GM21723 (cell line): ENCODE results near the gene ABITRAM.
"Not testable (repeated sequence)": the region's sequence is repeated elsewhere in the genome, so short reads cannot be mapped to it uniquely, and the experiment has no call there.

Experiments used
- ATAC-seq: cut with Tn5 transposase; IDR thresholded peaks from one replicate; pipeline ENCODE4 v1.9.1; 2021; ENCODE audit warnings: mild to moderate bottlenecking, moderate library complexity; ENCODE audit not compliant: unreplicated experiment

ABITRAM gene

GRCh38 chr9:108934323-108934893 lies at the start of gene ABITRAM:
TSS of gene ABITRAM (plus strand) at chr9:108934400. CDS start at chr9:108934487, 87 bp downstream.
- peak; percentile 83 for ATAC-seq

GRCh38 chr9:108884701-108885100 lies 49.5 kb upstream of the ABITRAM start:
- no peak for ATAC-seq

- peak; percentile 98 for ATAC-seq
Measured at GRCh38 chr9:108885643-108886348, 48.4 kb upstream of the ABITRAM start.

GRCh38 chr9:108886594-108887271 lies 47.5 kb upstream of the ABITRAM start:
- ATAC-seq, result not testable (repeated sequence)

- no peak for ATAC-seq
Measured at GRCh38 chr9:108889649-108890067, 44.5 kb upstream of the ABITRAM start.

- ATAC-seq, result no peak
Measured at GRCh38 chr9:108894225-108894997, 39.8 kb upstream of the ABITRAM start.

- ATAC-seq, result no peak
Measured at GRCh38 chr9:108897324-108898096, 36.7 kb upstream of the ABITRAM start.

- not testable (repeated sequence) for ATAC-seq
Measured at GRCh38 chr9:108899023-108899695, 35.0 kb upstream of the ABITRAM start.

GRCh38 chr9:108900176-108900575 lies 34.0 kb upstream of the ABITRAM start:
- ATAC-seq, result no peak

- no peak for ATAC-seq
Measured at GRCh38 chr9:108903420-108904103, 30.6 kb upstream of the ABITRAM start.

GRCh38 chr9:108904161-108904560 lies 30.0 kb upstream of the ABITRAM start:
- ATAC-seq, result no peak

GRCh38 chr9:108905494-108905893 lies 28.7 kb upstream of the ABITRAM start:
- no peak for ATAC-seq

- ATAC-seq, result no peak
Measured at GRCh38 chr9:108910402-108910801, 23.8 kb upstream of the ABITRAM start.

- ATAC-seq, result no peak
Measured at GRCh38 chr9:108910914-108911313, 23.3 kb upstream of the ABITRAM start.

- no peak for ATAC-seq
Measured at GRCh38 chr9:108911820-108912219, 22.4 kb upstream of the ABITRAM start.

- no peak for ATAC-seq
Measured at GRCh38 chr9:108913391-108913790, 20.8 kb upstream of the ABITRAM start.

GRCh38 chr9:108919517-108919916 lies 14.7 kb upstream of the ABITRAM start:
- ATAC-seq, result no peak

- not testable (repeated sequence) for ATAC-seq
Measured at GRCh38 chr9:108920401-108920800, 13.8 kb upstream of the ABITRAM start.

- no peak for ATAC-seq
Measured at GRCh38 chr9:108921200-108921599, 13.0 kb upstream of the ABITRAM start.
